ENCODE results near the gene SCN4B.

SCN4B gene

DNA sequence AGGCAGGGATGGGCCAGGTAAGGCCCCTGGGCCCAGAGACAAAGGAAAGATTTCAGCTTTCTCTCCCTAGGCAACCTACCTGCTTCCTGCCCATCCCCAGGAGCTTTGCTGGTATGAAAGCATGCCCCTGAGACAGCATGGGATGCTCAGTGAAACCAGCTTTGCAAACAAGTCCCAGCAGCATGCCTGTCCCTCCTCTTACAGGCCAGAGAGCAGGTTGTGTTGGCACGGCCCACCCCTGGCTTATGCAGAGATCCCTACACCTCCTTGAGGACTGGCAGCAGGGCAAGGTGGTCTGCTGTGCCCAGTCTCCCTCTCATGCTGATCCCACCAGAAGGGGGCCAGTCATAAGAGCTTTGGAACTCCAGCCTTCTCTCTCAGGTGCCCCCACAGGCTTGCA, 3.1 kb downstream of the SCN4B start:
- Mint-ChIP-seq H3K27ac (no peak overlapping the region), H3K9me3 (no peaks in the 10 kb centered on the region), H3K36me3 (ENCODE audit: low read depth) (no peaks in the 10 kb centered on the region), H3K4me1 (ENCODE audit: low read depth) (peaks cover 9% of the 10 kb centered on the region), H3K4me3 (no peak overlapping the region), H3K27me3 (peaks cover 58% of the 10 kb centered on the region)
- DNase-seq = no peak

DNA sequence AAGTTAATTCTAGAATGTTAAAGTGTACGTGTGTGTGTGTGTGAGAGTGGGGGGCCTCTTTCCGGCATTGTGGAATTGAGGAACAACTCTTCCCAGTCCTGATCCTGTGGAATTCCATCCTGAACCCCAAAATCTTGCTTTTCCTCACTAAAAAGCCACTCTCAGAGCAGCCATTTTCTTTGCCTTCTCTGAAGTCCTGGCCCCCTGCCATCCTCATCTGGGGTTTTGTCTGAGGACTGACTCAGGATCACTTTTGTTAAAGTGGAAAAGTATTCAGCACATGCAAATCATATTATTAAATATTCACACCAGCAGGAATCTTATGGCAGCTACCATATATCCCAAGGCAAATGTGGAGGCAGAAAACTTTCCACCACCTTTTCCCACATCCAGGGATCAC, 3.8 kb downstream of the SCN4B start:
- Mint-ChIP-seq H3K27ac (no peak overlapping the region), H3K9me3 (no peaks in the 10 kb centered on the region), H3K4me3 (no peak overlapping the region), H3K4me1 (ENCODE audit: low read depth) (peaks cover 8% of the 10 kb centered on the region), H3K36me3 (ENCODE audit: low read depth) (no peaks in the 10 kb centered on the region), H3K27me3 (peaks cover 58% of the 10 kb centered on the region)
- no peak for DNase-seq

DNA sequence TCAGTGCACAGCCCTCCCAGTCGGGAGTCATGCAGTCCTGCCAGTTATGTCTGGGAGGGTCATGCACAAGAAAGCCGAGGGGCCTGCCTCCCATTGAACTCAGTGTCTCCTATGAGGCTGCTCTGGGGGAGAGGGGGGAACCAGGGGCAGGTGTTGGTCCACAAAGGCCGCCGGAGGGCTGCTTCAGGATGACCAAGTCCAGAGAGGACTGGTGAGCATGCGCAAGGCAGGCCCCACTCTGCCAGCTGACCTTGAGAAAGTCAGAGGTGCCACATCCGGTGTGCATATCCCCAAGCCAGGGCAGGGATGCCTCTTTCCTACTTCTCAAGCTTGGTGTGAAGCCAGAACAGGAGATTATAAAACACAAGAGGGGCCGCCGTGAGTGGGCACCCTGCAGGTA, 4.4 kb downstream of the SCN4B start:
- Mint-ChIP-seq H3K36me3 (ENCODE audit: low read depth) (no peaks in the 10 kb centered on the region), H3K4me1 (ENCODE audit: low read depth) (peaks cover 4% of the 10 kb centered on the region), H3K27me3 (peaks cover 56% of the 10 kb centered on the region), H3K4me3 (no peak overlapping the region), H3K27ac (no peak overlapping the region), H3K9me3 (no peaks in the 10 kb centered on the region)
- no peak for DNase-seq

DNA sequence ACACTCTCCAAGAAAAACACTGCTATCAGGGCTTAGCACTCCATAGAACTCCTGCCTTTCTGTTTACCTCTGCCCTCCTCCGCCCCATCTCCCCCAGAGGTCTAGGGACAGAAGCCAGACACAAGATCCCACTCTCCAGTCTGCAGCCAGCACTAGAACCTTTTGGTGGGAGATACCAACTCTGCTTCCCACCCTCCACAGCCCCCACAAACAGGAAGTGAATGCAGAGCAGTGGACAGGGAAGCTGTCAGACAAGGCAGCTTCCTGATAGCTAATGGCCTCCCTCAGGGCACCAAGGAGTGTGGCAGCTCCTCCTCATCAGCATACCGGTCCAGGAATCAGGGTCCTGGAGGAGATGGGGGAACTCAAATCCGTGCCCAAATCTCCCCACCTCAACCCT, 5.1 kb downstream of the SCN4B start:
- DNase-seq = no peak
- H3K27ac Mint-ChIP-seq = no peak overlapping the region
- H3K4me1 Mint-ChIP-seq (ENCODE audit: low read depth) = peaks cover 8% of the 10 kb centered on the region
- no peak overlapping the region for H3K4me3 Mint-ChIP-seq
- no peaks in the 10 kb centered on the region for H3K9me3 Mint-ChIP-seq
- H3K36me3 Mint-ChIP-seq (ENCODE audit: low read depth) = no peaks in the 10 kb centered on the region
- peaks cover 58% of the 10 kb centered on the region for H3K27me3 Mint-ChIP-seq

DNA sequence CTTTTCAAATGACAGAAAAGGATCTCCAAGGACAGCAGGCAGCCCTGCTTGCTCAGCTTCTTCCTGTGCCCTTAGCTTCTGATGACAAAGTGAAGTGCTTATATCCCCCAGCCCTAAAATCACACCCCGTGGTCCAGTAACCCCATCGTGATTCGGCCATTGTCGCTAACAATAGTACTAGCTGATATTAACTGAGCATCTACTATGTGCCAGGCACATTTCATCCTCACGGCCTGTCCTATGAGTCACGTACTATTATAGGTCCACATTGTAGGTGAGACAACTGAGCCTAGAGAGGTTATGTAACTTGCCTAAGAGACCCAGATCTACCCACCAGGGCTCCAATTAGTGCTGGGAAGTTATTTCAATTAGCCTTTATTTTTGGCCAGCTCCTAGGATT, 6.1 kb downstream of the SCN4B start:
- DNase-seq = no peak
- H3K4me1 Mint-ChIP-seq (ENCODE audit: low read depth) = peaks cover 8% of the 10 kb centered on the region
- no peaks in the 10 kb centered on the region for H3K36me3 Mint-ChIP-seq (ENCODE audit: low read depth)
- H3K9me3 Mint-ChIP-seq = no peaks in the 10 kb centered on the region
- H3K4me3 Mint-ChIP-seq = peak overlapping the region; percentile 76
- peaks cover 58% of the 10 kb centered on the region for H3K27me3 Mint-ChIP-seq
- H3K27ac Mint-ChIP-seq = no peak overlapping the region

DNA sequence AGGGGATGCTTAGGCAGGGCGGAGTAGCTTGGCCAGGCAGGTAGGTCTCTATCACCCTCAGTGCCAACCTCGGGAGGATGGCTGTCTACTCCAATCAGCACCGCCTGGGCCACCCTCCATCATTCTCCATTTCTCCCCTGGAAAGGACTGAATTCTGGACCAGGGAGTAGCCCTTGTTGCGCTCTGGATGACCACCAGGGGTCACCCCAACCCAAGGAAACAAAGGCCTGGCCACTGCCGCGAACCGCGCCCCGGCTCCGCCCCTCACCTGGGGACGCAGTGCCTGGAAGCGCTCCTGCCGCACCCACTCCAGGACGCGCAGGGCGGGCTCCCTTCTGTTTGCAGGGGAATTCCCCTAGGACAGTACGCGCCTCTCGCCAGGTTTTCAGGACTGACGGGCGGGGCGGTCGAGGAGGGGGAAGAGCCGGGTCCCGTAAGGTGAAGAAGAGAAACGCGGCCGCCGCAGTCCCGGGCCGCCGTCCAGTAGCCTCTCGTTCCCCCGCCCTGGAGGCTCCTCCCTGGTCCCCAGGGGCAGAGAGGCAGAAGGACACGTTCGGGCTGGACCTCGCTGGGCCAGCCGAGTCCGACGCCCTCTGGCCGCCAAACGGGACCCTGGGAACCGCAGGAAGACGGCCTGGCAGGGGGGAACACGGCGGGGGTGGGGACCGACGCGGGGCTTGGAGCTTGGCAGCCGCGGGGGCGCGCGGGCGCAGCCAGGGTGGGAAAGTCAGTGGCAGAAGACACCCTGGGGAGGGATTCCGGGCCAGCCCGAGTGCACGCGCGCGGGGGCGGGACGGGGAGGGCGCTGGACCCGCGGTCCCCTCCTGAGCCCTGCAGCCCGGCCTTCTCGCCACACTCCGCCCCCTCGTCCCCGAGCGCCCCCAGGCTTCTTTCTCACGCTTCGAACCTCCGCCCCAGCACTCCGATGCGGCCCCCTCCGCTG, 7.1 kb downstream of the SCN4B start:
- no peak overlapping the region for H3K27ac Mint-ChIP-seq
- no peaks in the 10 kb centered on the region for H3K9me3 Mint-ChIP-seq
- H3K36me3 Mint-ChIP-seq (ENCODE audit: low read depth) = no peaks in the 10 kb centered on the region
- H3K4me1 Mint-ChIP-seq (ENCODE audit: low read depth) = peaks cover 8% of the 10 kb centered on the region
- H3K4me3 Mint-ChIP-seq = peak overlapping the region; percentile 76
- H3K27me3 Mint-ChIP-seq = peaks cover 52% of the 10 kb centered on the region
- DNase-seq = peak; percentile 92

DNA sequence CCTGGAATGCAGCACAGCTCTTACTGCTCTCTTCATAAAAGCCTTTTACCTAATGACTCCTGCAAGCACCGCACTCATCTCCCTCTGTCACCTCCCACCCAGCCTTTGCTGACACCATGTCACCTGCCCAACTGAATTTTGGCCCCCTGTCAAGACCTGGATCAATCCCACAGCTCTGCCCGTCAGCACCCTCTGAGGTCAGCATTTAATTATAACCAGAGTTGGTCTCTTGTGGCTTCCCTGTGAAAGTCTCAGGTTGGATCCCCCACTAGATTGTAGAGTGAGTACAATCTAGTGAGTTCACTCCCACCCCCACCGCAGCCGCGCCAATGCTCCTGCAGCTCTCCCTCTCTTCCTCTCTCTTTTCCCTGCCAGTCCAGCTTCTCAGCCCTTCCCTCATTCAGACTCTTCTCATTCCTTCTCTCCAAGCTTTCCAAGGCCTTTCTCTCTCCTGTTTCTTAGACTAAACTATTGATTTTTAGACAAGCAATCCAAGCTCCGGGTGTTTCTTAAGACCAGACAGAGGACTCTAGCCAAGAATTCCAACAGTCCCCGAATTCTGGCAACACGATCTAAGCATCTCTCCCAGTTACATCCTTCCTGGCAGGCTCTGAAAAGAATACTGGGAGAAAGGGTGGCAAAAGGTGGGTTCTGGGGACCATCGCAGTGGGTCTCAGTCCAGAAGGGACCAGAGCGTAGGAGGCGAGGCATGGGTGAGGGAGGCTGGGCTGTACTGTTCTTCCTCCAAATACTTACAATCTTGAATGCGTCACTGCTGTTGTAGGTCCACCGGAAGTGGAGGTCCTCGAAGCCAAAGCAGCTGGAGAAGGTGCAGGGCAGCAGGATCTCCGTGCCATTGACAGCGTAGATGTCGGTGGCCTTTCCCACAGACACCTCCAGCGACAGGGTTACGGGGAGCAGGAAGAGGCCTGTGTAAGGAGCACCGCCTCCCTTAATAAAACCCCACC, 8.0 kb downstream of the SCN4B start:
- H3K27me3 Mint-ChIP-seq = peaks cover 57% of the 10 kb centered on the region
- H3K4me3 Mint-ChIP-seq = no peak overlapping the region
- no peaks in the 10 kb centered on the region for H3K9me3 Mint-ChIP-seq

DNA sequence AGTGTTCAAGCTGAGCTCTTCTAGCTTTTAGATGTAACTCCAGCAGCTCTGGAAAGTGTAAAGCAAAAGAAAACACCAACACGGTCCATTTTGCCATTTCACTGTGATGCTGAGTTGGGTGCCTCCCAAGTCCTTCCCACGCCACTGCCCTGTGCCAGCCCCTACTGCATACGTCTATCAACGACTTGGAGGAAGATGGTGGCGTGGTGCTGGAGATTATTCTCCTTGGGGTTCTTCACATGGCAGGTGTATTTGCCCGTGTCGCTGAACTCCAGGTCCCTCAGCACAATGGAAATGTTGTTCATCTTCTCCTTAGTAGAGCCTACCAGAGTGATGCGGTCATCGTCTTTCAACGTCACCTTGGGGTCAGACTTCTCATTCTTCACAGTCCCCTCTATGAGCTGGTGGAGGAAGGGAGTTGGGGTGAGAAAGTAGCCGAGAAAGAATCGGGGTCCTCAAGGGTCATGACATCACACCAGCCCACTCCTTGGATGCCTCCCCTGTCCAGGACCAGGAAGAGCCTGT, 8.9 kb downstream of the SCN4B start:
- no peaks in the 10 kb centered on the region for H3K36me3 Mint-ChIP-seq (ENCODE audit: low read depth)
- peaks cover 61% of the 10 kb centered on the region for H3K27me3 Mint-ChIP-seq
- no peaks in the 10 kb centered on the region for H3K9me3 Mint-ChIP-seq
- peaks cover 10% of the 10 kb centered on the region for H3K4me1 Mint-ChIP-seq (ENCODE audit: low read depth)
- DNase-seq = no peak
- H3K27ac Mint-ChIP-seq = no peak overlapping the region
- H3K4me3 Mint-ChIP-seq = no peak overlapping the region

More for the DNA sequence above, 8.0 kb downstream of the SCN4B start:
- H3K27ac Mint-ChIP-seq = no peak overlapping the region
- peaks cover 8% of the 10 kb centered on the region for H3K4me1 Mint-ChIP-seq (ENCODE audit: low read depth)
- DNase-seq = no peak
- H3K36me3 Mint-ChIP-seq (ENCODE audit: low read depth) = no peaks in the 10 kb centered on the region

DNA sequence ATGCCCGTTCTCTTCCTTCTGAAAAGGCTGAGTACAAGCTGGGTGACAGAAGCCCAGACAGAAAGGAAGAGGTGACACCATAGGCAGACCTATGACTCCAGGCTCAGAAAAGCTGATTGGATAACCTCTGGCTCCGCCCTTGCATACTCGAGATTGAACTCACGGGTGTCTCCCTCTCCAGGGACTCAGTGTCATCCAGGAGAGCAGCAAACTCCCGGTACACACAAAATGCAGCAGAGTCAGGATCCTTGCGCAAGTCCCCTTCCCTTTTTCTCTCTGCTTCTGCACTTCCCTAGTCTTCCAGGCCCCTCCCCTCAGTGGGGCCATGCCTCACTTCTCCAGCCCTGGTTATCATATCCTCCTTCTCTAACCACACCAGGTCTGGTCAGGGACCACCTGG, 9.8 kb downstream of the SCN4B start:
- Mint-ChIP-seq H3K27ac (no peak overlapping the region), H3K4me3 (no peak overlapping the region), H3K36me3 (ENCODE audit: low read depth) (no peaks in the 10 kb centered on the region), H3K27me3 (peaks cover 61% of the 10 kb centered on the region), H3K9me3 (no peaks in the 10 kb centered on the region), H3K4me1 (ENCODE audit: low read depth) (peaks cover 10% of the 10 kb centered on the region)
- no peak for DNase-seq

DNA sequence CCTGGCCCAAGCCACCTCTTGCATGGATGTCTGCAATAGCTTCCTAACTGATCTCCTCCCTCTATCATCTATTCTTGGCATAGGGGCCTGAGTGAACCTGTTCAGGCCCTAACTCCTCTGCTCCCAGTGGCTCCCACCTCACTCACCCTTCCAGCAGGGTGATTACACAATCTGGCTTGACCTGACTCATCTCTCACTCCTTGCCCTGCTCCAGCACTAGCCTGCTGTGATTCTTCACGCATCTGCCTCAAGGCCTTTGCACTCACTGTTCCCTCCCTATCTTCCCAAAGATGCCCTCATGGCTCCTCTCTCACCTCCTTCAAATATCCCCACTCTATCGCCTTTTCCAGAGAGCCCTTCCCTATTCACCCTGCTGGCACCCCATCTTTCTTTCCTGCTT, 10.5 kb downstream of the SCN4B start:
- no peaks in the 10 kb centered on the region for H3K36me3 Mint-ChIP-seq (ENCODE audit: low read depth)
- DNase-seq = no peak
- no peak overlapping the region for H3K27ac Mint-ChIP-seq
- H3K27me3 Mint-ChIP-seq = peaks cover 57% of the 10 kb centered on the region
- peaks cover 10% of the 10 kb centered on the region for H3K4me1 Mint-ChIP-seq (ENCODE audit: low read depth)
- H3K4me3 Mint-ChIP-seq = no peak overlapping the region
- no peaks in the 10 kb centered on the region for H3K9me3 Mint-ChIP-seq

DNA sequence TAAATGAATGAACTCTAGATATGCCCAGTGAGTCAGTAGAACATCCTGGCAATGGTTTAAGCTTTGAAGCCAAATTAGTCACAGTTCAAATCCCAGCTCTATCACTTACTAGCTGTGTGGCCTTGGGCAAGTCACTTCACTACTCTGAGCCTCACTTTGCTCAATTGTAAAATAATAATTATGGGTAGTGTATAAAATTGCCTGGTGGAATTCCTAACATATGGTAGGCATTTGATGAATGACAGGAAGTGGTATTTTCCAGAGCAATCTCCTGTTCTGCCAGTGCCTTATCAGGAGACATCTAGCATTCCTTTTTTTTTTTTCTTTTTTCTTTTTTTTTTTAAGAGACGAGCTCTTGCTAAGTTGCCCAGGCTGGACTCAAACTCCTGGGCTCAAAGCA, 13.0 kb downstream of the SCN4B start:
- H3K9me3 Mint-ChIP-seq = no peaks in the 10 kb centered on the region
- H3K27me3 Mint-ChIP-seq = peaks cover 57% of the 10 kb centered on the region
- no peak overlapping the region for H3K4me3 Mint-ChIP-seq
- H3K27ac Mint-ChIP-seq = no peak overlapping the region
- no peaks in the 10 kb centered on the region for H3K36me3 Mint-ChIP-seq (ENCODE audit: low read depth)
- no peak for DNase-seq
- peaks cover 6% of the 10 kb centered on the region for H3K4me1 Mint-ChIP-seq (ENCODE audit: low read depth)

DNA sequence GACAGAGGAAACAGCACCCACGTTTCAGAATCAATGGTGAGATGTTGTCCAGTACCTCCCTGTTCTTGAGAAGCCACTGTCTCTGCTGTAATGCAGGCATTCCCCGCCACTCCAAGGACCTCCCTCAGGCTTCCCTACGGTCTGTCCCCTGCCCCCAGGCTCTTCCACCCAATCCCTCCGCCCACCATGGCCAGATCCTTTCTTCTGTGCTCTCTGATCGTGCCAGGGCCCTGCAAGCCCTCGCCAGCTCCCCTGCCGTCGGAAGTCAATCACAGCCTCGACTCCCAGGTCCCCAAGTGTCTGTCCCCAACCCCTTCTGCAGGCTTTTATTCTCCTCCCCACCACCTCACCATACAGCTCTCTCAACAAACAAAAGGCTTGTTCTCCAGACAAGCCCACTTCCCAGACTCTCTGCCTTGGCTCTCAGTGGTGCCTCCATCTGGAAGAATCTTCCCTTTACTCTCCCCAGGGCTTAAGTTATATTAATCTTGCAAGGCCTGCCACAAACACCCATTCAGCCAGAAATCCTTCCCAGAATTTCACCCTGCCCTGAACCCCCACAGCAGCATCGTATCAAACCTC, 13.7 kb downstream of the SCN4B start:
- Mint-ChIP-seq H3K9me3 (no peaks in the 10 kb centered on the region), H3K27ac (no peak overlapping the region), H3K4me3 (no peak overlapping the region), H3K36me3 (ENCODE audit: low read depth) (no peaks in the 10 kb centered on the region), H3K27me3 (peaks cover 50% of the 10 kb centered on the region), H3K4me1 (ENCODE audit: low read depth) (peaks cover 6% of the 10 kb centered on the region)
- DNase-seq = no peak

DNA sequence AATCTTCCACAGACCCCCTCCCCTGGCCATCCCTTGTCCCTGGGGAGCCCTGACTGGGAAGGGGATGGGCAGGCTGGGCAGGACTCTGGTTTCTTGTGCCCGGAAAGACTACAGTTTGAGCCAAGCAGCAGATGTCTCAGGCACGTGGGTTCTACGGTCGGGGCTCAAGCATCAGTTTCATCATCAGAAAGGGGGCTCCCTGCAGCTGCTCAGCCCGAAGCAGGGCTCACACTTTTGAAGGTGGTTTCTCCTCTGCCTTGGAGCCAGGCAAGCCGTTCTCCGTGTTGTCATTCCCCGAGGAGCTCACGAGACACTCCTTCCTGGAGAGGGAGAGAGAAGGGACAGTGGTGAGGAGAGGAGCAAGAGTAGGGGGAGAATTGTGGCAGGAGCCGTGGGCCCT, 15.8 kb downstream of the SCN4B start:
- H3K27ac Mint-ChIP-seq = no peak overlapping the region
- no peaks in the 10 kb centered on the region for H3K9me3 Mint-ChIP-seq
- H3K27me3 Mint-ChIP-seq = peaks cover 31% of the 10 kb centered on the region
- no peak overlapping the region for H3K4me3 Mint-ChIP-seq
- DNase-seq = no peak
- peaks cover 2% of the 10 kb centered on the region for H3K4me1 Mint-ChIP-seq (ENCODE audit: low read depth)
- no peaks in the 10 kb centered on the region for H3K36me3 Mint-ChIP-seq (ENCODE audit: low read depth)

DNA sequence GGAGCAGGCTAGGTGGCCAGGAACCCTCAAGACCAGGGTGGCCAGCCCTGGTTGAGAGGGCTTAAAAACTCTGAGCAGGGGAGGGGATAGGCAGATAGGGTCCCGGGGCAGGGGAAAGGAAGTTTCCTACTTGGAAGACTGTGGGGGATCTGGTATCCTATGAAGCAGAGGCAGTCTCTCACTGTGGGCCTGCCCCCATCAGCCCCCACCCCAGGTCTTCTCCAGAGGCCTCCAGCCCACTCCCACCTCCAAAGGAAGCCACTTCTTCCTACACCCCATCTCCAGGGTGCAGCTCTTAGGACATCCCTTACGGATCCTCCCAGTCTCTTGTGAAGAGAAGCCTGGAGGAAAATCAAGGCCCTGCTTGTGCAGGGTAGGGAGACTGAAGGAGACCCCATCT, 16.3 kb downstream of the SCN4B start:
- no peaks in the 10 kb centered on the region for H3K36me3 Mint-ChIP-seq (ENCODE audit: low read depth)
- no peak for DNase-seq
- H3K4me3 Mint-ChIP-seq = no peak overlapping the region
- no peak overlapping the region for H3K27ac Mint-ChIP-seq
- H3K9me3 Mint-ChIP-seq = no peaks in the 10 kb centered on the region
- H3K27me3 Mint-ChIP-seq = peaks cover 28% of the 10 kb centered on the region
- peaks cover 2% of the 10 kb centered on the region for H3K4me1 Mint-ChIP-seq (ENCODE audit: low read depth)
